Measurements from ENCODE around the gene PTPRN2.
"Not testable (repeated sequence)": the region's sequence is repeated elsewhere in the genome, so short reads cannot be mapped to it uniquely, and the experiment has no call there.

PTPRN2 gene

DNA sequence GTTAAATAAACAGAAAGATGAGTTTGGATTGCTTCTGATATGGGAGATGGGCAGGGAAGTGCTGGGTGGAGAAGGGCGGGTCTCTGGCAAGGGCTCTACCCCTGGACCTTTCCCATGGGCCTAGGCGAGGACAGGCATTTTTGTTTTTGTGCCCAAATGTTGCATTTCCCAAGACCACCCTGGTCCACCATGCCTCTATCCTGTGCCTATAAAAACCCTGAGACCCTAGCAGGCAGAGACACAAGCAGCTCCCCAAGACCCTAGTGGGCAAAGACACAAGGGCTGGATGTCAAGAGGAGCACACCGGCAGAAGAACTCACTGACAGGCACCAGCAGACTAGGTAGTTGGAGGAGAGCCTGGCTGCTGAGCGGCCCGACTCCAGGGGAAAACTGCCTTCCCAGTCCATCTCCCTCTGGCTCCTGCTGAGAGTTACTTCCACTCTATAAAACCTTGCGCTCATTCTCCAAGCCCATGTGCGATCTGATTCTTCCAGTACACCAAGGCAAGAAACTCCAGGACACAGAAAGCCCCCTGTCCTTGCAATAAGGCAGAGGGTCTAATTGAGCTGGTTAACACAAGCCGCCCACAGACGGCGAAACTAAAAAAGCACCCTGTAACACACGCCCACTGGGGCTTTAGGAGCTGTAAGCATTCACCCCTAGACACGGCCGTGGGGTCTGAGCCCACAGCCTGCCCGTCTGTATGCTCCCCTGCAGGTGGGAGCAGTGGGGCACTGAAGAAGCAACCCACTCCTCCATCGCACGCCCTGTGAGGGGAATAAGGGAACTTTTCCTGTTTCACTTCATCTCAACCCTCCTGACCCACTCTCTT, 291.4 kb downstream of the PTPRN2 start:
- in situ Hi-C loops (cut with MboI; ENCODE audit: low pct_unique_long_range_greater_than_20kb, low sequenced_read_pairs) = no loop called here
- DNase-seq = no peak

DNA sequence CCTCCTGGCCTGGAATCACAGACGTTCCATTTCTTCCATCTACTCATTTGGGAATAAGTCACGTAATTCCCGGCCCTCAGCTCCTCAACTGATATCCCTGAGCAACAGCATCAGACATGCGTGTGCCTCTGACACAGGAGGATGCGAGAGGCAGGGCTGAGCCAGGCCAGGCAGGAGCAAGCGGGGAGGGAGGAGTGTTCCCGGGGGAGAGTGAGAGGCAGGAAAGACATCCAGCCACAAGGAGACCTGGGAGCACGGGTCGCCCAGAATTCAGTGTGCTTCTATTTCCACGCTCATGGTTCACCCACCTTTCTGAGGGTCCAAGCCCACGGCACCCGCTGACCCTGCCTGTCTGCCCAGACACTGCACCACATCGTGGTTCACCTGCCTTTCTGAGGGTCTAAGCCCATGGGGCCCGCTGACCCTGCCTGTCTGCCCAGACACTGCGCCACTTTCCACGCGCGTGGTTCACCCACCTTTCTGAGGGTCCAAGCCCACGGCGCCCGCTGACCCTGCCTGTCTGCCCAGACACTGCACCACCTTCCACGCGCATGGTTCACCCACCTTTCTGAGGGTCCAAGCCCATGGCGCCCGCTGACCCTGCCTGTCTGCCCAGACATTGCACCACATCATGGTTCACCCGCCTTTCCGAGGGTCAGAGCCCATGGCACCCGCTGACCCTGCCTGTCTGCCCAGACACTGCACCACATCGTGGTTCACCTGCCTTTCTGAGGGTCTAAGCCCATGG, 293.0 kb downstream of the PTPRN2 start:
- in situ Hi-C loops (cut with MboI; ENCODE audit: low pct_unique_long_range_greater_than_20kb, low sequenced_read_pairs); DNase-seq: not testable (repeated sequence)

DNA sequence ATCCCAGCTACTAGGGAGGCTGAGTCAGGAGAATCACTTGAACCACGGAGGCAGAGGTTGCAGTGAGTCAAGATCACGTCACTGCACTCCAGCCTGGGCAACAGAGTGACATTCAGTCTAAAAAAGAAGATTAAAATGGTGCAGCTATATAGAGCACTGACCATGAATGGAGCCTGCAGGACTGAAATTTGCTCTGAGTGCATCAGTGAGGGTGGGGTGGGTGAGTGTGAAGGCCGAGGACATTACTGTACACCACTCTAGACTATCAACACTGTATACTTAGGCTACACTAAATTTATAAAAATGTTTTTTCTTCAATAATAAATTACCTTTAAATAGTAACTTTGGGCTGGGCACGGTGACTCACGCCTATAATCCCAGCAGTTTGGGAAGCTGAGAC, 294.7 kb downstream of the PTPRN2 start:
- in situ Hi-C loops (cut with MboI; ENCODE audit: low pct_unique_long_range_greater_than_20kb, low sequenced_read_pairs) = no loop called here
- no peak for DNase-seq

DNA sequence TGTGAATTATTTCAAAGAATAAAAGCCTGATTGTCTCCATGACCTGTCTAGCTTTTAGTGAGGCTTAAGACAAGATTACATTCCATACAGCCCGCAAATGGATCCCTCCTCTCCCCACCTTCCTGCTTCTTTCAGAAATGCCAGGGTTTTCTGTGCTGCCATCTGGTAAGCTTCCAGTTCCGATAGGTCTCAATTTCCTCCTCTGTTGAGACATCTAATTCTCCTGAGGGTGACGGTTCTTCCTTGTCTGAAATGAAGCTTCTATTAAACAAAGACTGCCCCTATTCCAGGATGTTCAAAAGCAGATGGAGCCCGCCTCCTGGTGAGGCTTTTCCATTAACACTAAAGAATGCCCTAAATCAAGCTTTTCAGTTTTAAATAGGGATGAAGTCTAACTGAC, 295.6 kb downstream of the PTPRN2 start:
- DNase-seq = no peak
- in situ Hi-C loops (cut with MboI; ENCODE audit: low pct_unique_long_range_greater_than_20kb, low sequenced_read_pairs) = no loop called here

DNA sequence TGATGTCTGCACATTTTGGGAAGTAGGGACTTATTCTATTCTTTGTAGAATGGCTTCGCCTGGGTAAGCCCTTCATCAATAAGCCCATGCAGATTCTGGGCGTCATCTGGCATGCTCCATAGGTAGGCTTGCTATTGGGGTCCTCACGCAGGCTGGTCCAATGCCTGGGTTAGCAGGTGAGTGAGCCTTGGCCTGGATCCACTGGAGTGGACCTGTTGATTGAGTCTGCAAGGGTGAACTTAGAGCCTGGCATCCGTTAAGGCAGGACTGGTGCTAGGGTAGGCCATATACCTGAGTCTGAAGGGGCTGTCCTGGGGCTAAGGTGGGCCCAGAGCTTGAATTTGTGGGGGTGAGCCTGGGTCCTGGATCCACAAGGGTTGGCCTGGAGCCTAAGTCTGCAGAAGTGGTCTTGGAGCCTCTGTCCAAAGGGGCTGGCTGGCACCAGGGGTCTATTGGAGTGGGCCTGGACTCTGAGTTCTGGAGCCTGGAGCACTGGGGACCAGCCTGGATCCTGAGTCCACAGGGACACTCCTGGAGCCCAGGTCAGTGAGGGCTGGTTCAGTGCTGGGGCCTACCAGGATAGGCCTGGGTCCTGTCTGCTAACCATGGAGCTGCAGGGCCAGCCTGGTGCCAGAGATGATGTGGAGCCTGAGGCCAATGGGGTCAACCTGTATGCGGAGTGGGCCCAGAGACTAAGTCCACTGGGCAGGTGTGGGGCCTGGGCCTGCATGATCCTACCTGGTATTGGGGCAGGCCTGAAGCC, 297.7 kb downstream of the PTPRN2 start:
- DNase-seq = no peak
- in situ Hi-C loops (cut with MboI; ENCODE audit: low pct_unique_long_range_greater_than_20kb, low sequenced_read_pairs) = no loop called here

DNA sequence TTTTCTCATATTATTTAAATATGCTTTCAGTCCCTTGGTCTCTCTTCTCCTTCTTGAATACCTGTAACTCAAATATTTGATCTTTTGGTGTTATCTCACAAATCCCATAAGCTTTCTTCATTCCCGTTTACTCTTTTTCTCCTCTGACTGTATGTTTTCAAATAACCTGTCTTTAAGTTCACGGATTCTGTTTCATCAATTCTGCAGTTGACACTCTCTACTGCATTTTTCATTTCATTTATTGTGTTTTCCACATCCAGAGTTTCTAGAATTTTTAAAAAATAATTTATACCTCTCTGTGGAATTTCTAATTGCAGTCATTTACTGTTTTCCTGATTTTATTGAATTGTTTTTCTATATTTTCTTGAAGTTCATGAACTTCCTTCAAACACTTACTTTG, 298.4 kb downstream of the PTPRN2 start:
- in situ Hi-C loops (cut with MboI; ENCODE audit: low pct_unique_long_range_greater_than_20kb, low sequenced_read_pairs) = no loop called here
- no peak for DNase-seq

DNA sequence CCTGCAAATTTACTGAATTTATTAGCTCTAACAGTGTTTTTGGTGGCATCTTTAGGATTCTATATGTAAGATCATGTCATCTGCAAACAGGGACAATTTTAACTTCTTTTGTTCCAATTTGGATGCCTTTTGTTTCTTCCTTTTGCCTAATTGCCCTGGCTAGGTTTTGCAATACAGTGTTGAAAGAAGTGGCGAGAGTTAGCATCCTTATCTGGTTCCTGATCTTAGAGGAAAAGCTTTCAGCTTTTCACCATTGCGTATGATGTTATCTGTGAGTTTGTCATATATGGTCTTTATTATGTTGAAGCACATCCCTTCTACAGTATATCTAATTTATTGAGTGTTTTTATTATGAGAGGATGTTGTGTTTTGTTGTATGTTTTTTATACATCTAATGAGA, 301.4 kb downstream of the PTPRN2 start:
- in situ Hi-C loops (cut with MboI; ENCODE audit: low pct_unique_long_range_greater_than_20kb, low sequenced_read_pairs) = no loop called here
- DNase-seq = no peak

DNA sequence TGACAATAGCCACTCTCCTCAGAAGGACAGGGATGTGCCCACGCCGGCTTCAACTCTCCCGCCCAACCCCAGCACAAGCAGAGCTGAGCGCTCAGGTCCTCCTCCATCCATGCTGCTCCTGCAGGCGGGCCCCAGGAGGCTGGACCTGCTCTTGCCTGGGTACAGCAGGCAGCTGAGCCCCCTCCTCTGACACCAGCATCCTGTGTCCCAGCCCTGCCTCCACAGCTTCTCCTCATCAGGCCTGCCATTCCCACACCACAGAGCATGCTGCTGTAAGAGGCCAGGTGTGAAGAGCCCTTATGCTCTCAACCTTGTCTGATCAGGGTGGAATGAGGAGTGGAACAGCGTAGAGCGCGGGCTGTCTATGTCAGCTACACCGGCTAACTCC, 302.2 kb downstream of the PTPRN2 start:
- no peak for DNase-seq
- in situ Hi-C loops (cut with MboI; ENCODE audit: low pct_unique_long_range_greater_than_20kb, low sequenced_read_pairs) = no loop called here

DNA sequence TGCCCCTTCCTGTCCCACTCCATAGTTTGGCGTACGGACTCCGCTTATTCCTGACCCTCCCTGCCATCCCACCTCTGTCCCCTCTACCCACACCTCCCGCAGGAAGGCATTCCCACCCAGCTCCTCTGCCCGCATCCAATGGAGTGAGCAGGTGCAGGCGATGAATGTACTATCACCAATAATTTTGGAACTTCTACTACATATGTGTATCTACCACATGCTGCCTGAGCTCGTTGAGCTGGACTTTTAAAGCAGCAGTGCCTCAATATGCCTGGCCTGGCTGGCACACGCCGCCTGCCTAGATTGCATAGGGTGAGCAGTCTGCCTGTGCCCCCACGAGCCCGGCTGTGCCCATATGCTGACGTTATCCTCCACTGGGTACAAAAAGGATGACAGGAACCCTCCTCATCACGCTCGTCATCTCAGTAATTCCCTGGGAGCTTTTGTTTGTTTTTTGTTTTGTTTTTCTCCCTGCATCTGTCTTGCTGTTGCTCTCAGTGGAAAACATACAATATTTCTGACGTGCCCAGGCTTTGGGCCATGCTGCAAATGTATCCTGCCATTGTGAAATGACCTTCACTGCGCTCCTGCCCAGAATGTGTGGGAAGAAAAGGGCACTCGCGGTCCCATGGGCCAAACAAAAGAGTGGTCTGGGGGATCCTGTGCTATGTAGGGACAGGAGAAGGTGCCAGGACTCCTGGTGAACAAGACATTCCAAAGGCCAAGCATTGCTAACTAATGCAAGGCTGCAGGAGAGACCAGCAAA, 302.8 kb downstream of the PTPRN2 start:
- DNase-seq = no peak
- in situ Hi-C loops (cut with MboI; ENCODE audit: low pct_unique_long_range_greater_than_20kb, low sequenced_read_pairs) = no loop called here

DNA sequence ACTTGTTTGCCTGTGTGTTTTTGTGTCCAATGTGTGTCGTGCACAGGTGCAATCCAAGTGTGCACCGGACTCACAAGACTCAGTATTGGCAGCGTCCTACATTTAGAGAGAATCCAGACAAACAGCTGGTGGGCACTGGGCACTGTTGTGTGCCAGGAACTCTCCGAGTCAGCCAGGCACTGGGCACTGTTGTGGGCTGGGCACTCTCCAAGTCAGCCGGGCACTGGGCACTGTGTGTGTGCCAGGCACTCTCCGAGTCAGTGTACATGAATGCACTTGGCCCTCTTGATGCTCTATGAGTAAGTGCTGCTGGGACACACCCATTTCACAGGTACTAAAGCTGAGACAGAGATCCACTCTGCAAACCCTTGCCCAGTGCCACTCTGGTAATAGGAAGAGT, 303.5 kb downstream of the PTPRN2 start:
- in situ Hi-C loops (cut with MboI; ENCODE audit: low pct_unique_long_range_greater_than_20kb, low sequenced_read_pairs) = no loop called here
- no peak for DNase-seq

DNA sequence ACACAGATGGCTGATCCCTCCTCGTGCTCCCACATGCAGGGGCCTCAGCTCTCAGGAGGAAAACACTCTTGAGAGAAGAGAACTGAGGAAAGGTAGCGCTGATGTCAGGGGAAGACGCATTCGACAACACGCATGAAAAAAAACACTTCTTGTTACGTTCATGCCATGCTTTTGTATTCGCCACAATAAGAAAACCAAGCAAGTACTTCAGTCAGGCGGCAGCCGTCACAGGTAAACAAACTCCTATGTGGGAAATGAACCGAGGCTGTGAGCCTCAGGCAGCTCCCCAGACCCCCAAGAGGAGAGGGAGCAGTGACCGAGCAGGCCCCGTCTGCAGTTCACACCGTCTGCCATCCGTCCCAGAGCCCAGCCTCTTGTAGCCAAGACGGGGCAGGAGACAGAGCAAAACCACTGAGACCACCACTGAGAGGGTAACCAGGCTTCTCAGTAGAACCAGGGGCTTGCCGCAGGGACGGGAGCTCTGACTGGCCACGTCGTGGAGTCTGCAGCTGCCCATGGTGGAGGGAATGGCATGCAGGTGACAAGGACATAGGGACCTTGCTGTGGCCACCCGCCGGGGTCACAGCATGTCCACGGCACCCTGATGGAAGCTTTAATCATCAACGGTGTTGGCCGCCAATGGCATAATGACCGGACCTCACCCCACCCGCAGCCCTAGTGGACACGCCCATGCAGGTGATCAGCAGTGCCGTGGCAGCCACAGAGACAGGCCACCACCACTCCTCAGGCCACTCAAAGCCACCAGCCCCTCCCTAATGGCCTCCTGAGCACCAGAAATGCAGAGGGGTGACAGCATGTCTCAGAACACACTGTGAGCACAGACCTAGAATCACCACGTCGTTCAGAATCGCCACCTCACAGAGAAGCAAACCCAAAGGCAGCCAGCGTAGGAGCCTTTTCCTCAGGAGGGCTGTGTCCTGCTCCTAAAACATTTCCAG, 304.3 kb downstream of the PTPRN2 start:
- in situ Hi-C loops (cut with MboI; ENCODE audit: low pct_unique_long_range_greater_than_20kb, low sequenced_read_pairs) = no loop called here
- DNase-seq = no peak

DNA sequence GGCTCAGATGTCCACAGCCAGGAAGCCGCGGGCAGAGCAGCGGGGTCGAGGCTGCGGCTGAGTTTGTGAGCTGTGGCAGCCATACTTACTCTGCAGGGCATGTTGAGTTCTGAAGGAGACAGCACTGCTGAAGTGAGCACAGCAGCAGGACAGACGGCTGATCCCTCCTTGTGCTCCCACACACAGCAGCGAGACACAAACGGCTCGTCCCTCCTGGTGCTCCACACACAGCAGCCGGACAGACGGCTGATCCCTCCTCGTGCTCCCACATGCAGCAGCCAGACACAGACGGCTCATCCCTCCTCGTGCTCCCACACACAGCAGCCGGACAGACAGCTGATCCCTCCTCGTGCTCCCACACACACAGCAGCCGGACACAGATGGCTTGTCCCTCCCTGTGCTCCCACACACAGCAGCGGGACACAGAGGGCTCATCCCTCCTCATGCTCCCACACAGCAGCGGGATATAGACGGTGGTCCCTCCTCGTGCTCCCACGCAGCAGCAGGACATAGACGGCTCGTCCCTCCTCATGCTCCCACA, 305.1 kb downstream of the PTPRN2 start:
- DNase-seq = no peak
- in situ Hi-C loops (cut with MboI; ENCODE audit: low pct_unique_long_range_greater_than_20kb, low sequenced_read_pairs) = no loop called here

DNA sequence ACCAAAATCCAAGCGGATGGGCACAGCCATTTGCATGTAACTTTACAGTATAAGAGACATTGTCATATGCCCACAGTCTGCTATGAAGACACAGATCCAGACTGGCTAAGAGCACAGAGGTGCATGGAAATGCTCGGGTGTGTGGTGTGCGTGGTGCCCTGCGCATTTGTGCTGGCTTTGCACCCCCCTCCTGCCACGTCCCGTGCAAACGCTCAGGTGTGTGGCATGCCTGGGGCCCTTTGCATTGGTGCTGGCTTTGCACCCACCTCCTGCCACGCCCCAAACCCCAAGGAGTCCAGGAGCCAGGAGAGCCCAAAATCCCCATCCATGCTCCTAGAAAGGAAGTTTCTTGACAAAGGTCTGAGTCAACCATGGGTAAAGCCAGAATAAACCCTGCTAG, 306.2 kb downstream of the PTPRN2 start:
- in situ Hi-C loops (cut with MboI; ENCODE audit: low pct_unique_long_range_greater_than_20kb, low sequenced_read_pairs) = no loop called here
- DNase-seq = no peak

DNA sequence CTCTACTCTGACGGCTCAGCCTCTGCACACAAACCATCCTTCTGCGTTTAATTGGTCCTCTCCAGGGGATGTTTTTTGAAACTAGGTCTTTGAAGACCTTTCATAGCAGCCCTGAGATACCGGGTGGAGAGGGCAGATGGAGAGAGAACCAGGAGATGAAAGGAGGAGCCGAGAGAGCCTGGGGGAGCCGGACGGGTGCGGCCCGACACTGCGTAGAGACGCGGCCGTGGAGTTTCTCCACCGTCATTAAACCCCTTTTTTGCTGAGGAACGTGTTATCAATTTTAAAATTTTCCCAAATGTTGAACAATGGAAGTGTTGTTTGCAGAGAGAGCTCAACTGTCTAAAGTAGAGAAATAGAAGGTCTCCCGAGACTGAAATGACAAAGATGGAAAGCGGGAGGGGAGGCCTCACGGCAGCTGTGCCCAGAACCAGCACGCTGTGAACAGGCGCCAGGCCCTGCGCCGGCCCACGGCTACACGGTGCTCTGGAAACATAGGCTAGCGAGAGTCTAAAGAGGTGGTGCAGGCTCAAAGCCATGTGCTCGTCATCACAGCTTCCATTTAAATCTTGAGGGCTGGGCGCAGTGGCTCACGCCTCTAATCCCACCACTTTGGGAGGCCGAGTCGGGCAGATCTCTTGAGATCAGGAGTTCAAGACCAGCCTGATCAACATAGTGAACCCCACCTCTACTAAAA, 307.0 kb downstream of the PTPRN2 start:
- in situ Hi-C loops (cut with MboI; ENCODE audit: low pct_unique_long_range_greater_than_20kb, low sequenced_read_pairs) = no loop called here
- DNase-seq = no peak

DNA sequence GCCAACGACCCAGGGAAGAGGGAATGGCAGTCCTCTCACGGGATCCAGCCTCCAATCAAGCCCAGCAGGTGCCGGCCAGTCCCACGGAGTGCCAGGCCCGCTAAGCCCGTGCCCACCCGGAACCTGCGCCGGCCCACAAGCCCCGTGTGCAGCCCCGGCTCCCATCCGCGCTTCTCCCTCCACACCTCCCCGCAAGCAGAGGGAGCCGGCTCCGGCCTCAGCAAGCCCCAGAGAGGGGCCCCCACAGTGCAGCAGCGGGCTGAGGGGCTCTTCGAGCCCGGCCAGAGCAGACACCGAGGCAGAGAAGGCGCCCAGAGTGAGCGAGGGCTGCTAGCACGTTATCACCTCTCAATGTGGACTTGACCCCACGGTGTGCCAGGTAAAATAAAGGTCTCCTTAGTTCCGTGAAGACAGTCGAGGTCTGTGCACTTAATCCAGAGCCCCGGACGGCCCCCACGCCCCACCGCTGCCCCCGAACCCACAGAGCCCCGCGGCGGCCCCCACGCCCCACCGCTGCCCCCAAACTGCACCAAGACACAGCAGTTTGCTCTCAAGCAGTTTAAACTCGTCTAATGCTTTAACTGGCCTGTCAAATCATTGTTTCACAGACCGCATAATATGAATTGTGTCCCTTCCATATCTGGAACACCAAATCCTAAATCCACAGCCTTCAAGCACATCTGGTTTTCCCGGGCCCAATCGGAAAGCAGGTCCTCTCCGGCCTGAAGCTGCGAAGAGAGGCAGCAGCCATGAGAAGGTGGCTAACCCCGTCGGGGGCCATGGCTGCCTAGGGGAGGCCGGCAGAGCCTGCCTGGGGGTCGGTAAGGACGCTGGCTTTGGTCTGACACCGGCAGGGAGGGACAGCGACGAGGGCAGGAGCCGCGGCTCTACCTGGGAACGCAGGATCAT, 307.8 kb downstream of the PTPRN2 start:
- no peak for DNase-seq
- in situ Hi-C loops (cut with MboI; ENCODE audit: low pct_unique_long_range_greater_than_20kb, low sequenced_read_pairs) = no loop called here

DNA sequence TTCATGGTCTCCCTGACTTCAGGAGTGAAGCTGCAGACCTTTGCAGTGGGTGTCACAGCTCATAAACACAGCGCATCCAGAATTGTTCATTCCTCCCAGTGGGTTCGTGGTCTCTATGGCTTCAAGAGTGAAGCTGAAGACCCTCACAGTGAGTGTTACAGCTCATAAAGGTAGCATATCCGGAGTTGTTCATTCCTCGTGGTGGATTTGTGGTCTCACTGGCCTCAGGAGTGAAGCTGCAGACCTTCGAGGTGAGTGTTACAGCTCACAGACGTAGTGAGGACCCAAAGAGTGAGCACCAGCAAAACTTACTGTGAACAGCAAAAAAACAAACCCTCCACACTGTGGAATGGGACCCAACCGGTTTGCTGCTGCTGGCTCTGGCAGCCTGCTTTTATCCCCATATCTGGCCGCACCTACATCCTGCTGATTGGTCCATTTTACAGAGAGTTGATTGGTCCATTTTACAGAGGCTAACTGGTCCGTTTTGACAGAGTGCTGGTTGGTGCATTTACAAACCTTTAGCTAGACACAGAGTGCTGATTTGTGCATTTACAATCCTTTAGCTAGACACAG, 308.8 kb downstream of the PTPRN2 start:
- in situ Hi-C loops (cut with MboI; ENCODE audit: low pct_unique_long_range_greater_than_20kb, low sequenced_read_pairs) = no loop called here
- DNase-seq = no peak
